GM12864 (cell line): ENCODE data around the gene SUGP2.
A peak's percentile ranks its signal among the peaks of the same experiment; 100 is the strongest.

Experiments
- DNase-seq: peaks from one replicate; pipeline ENCODE4 v3.0.0-alpha.2; 2011; ENCODE audit warnings: low read depth
- H3K4me3 ChIP-seq: 2 replicates; pipeline ENCODE4 v1.5.1; 2011; ENCODE audit warnings: mild to moderate bottlenecking, low read depth, low read length, control low read depth
- TF ChIP-seq, protein P1 (sequence below): IDR thresholded peaks from 2 replicates; pipeline ENCODE4 v1.5.1; 2011; ENCODE audit warnings: low read depth, mild to moderate bottlenecking, moderate library complexity, low read length, control low read depth, inconsistent platforms; ENCODE audit errors: missing control alignments

SUGP2 gene

DNA sequence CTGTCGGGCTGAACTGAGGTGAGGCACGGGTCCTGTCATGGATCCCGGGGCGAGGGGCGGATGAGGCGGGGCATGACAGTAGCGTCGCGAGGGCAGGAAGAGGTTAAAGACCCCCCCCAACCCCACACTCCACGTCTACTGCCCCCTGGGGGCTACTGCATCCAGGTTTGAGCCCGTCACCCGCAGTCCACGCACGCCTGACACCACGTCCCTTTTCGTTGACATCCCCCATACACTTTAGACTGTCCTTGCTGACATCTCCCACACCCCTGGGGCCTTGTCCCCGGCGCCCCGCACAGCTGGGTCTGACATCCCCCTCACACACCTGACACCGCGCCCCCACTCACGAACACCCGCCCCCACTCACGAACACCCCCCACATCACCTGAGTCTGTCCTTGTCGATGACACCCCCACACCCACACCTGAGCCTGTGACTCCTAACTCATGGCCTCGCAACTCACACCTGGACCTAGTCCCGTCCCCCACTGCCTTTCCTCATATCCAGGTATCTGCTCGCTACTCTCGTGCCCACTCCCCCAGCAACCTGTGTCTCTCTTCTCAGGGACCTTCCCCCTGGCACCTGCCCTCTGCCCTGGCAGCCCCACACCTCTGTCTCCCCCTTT lies 30.9 kb upstream of the SUGP2 start:
- H3K4me3 ChIP-seq, result peak overlapping the region; percentile 76
- TF ChIP-seq, protein P1, sequence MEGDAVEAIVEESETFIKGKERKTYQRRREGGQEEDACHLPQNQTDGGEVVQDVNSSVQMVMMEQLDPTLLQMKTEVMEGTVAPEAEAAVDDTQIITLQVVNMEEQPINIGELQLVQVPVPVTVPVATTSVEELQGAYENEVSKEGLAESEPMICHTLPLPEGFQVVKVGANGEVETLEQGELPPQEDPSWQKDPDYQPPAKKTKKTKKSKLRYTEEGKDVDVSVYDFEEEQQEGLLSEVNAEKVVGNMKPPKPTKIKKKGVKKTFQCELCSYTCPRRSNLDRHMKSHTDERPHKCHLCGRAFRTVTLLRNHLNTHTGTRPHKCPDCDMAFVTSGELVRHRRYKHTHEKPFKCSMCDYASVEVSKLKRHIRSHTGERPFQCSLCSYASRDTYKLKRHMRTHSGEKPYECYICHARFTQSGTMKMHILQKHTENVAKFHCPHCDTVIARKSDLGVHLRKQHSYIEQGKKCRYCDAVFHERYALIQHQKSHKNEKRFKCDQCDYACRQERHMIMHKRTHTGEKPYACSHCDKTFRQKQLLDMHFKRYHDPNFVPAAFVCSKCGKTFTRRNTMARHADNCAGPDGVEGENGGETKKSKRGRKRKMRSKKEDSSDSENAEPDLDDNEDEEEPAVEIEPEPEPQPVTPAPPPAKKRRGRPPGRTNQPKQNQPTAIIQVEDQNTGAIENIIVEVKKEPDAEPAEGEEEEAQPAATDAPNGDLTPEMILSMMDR, result peak; percentile 63
- DNase-seq, result no peak

DNA sequence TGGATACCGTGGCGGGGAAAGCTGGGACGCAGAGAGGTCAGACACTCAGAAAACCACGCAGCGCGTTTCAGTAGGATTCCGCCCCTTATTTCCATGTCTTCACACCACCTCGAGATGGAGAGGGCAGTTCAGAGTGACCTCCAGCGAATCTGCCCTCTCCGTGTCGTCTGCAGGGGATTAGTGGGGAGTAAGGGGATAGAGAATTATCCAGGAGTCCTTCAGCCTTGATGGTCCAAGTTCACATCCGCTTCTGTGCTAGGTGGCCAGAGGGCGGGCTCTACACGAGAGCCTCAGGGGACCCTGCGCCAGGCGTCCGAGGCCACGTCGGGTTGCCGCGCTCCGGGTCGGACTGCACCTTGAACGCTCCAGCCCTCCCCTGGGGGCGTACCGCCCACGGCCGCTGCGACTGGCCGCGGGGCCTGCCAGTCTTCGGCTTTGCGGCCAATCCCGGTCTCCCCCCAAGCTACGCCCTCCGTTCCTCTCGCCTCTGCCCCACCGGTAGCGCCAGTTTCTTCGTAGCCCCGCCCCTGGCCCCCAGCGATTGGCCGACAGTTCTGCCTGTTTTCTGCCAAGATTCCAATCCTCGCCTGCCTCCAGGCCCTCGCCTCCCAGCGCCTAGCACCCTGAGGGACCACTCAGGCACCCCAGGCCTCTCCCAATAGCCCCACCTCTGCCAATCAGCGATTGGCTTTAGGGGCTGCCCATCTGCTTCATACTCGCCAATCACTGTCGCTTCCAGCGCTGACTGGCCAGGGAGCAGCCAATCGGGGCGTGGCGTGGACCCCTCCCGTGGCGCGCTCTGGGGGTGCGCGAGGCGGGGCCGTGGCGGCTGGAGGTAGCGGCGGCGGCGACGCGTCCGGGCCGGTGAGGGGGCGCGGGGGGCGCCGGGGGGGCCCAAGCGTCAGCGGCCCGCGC lies 30.1 kb upstream of the SUGP2 start, which contains the start of gene SLC25A42:
SLC25A42 (plus strand) TSS at position 812 of the 915 bp plus-strand sequence. CDS start 32,131 bp downstream, outside the sequence.
- H3K4me3 ChIP-seq, result peak within 1 kb of the TSS; percentile 76
- TF ChIP-seq, protein P1, result no peak
- peak; percentile 99 for DNase-seq

DNA sequence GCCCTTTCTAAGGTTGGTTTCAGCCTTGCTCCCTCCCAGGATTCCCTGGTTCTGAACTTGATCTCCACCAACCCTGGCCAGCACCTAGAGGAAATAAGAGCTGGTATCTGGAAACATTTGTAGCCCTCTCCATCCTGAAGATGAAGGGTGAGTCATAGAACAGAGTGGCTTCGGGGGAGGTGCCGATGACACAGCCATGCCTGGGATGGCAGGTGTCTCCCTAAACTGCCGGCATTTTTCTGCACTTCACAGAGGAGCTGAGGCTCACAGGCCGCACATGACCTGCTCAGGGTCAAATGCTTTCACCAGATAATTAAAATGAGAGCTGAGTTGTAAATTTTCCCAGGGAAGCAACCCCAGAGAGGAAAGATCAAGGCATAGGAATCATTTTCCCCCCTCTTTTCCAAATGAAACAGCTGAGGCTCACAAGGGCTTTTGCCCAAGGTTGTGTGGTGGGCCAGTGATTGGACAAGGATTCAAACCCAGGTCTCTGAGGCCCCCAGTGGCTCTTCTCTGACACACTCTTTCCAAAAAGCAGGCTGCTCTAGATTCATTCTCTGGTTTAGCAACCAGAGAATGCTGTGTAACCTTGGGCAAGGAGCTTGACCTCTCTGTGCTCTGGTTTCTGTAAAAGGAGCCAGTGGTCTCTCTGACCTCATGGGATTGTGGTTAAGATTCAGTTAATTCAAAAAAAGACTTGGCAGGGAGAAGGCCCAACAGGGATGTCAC lies 29.3 kb upstream of the SUGP2 start:
- DNase-seq, result no peak
- H3K4me3 ChIP-seq, result peak overlapping the region; percentile 76
- TF ChIP-seq, protein P1, result no peak

DNA sequence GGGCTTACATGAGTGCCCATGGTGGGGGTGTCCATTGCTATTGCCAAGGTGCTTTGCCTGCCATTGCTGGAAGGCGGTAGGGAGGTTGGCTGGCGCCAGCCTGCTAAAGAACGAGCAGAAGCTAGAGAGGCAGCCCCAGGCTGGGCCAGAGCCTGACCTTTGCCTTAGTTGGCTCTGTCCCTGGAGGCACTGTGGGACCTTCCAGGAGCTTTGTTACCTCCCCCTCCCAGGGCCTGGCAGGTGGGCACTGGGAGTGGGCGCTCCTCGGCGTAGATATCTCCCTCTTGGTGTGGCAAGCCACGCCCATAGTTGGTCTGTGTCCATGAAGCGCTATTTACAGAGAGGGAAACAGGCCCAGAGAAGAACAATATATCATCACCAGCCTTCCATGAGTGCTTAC lies 28.2 kb upstream of the SUGP2 start:
- no peak for DNase-seq
- TF ChIP-seq, protein P1, result no peak
- no peak overlapping the region for H3K4me3 ChIP-seq

DNA sequence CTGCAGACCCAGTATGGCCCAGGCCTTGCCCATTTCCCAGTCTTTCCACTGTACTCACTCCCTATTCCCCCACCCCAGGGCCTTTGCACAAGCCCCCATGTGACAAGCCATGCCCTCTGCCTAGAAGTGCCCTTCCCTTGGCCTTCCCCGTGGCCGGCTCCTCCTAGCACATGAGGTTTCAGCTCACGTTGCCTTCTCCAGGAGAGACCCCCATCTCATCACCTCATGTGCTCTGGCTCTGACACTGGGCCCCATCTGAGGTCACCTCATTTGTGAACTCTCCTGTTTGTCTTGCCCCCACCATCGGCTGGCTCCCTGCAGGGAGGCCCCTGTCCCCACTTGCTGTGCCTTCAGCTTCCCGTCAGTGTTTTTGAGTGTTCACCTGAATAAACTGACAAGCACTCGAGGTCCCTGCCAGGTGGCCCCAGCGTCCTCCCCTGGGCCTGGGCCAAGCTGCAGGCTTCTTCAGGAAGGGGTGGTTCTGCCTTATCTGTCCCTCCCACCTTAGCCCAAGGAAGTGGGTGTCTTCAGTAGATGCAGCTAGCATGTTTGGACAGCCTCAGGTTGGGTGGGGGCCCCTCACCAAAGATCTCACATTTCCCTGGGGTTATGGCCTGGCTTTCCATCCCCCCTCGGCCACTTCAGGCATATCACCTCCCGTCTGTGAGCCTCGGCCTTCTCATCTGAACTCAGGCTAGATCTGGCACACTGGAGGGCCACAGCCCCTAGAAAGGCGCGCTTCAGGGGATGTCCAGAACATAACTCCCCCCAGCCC lies 26.7 kb upstream of the SUGP2 start:
- no peak for DNase-seq
- TF ChIP-seq, protein P1, result no peak
- H3K4me3 ChIP-seq, result no peak overlapping the region
